ENCODE data around the gene GAB1.

DNA sequence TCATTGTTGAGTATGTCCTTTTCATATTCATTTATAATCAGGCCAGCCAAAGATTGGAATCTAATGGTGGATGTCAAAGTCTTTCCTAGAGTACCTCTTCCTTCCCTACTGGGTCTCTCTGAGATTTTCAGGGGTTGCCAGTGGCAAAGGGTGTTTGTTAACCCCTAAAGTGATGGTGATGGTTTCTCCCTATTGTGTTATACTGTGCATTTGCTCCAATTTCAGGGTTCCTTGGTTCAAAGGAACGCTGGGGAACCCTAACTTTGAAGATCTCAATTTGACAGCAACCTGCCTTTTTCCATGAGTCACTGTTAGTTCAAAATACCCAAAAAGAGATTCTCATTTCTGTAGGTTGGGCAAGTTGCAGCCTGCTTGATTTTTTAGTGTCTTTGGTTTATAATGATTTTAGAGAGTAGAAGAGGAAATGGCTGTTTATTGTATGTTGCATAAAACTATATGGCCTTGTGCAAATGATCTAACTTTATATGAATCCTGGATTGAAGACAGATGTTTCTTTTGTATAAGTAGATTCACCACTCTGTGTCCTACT lies 23.0 kb downstream of the GAB1 start:
- TF ChIP-seq, protein P1, sequence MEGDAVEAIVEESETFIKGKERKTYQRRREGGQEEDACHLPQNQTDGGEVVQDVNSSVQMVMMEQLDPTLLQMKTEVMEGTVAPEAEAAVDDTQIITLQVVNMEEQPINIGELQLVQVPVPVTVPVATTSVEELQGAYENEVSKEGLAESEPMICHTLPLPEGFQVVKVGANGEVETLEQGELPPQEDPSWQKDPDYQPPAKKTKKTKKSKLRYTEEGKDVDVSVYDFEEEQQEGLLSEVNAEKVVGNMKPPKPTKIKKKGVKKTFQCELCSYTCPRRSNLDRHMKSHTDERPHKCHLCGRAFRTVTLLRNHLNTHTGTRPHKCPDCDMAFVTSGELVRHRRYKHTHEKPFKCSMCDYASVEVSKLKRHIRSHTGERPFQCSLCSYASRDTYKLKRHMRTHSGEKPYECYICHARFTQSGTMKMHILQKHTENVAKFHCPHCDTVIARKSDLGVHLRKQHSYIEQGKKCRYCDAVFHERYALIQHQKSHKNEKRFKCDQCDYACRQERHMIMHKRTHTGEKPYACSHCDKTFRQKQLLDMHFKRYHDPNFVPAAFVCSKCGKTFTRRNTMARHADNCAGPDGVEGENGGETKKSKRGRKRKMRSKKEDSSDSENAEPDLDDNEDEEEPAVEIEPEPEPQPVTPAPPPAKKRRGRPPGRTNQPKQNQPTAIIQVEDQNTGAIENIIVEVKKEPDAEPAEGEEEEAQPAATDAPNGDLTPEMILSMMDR (IDR thresholded peaks at IDR 0.05; ENCODE audit: low read depth, low read length, missing input control), result no peak
- no peak for TF ChIP-seq TAF1 (conservative IDR thresholded peaks at IDR 0.05)

All from liver (tissue), 3 donors.